ENCODE data around the gene ZDHHC8.

DNA sequence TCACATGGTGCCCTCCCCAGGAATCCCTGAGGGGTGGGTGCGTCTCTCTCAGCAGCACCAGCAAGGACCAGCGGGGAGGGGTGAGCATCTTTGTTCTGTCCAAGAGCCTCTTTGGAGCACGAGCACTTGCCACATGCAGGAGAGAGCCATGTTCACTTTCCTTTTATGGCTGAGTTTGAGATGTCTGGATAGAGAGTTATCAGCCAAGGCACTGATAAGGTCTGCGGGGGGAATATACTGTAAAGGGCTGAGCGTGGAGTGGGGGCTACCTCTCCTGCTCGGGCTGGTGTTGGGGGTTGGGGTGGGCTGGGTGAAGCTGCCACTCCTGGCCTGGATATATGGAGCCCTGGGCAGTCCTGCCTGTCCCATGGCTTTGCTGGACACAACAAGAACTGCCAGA lies 54.1 kb downstream of the ZDHHC8 start:
- TF ChIP-seq, protein P1, sequence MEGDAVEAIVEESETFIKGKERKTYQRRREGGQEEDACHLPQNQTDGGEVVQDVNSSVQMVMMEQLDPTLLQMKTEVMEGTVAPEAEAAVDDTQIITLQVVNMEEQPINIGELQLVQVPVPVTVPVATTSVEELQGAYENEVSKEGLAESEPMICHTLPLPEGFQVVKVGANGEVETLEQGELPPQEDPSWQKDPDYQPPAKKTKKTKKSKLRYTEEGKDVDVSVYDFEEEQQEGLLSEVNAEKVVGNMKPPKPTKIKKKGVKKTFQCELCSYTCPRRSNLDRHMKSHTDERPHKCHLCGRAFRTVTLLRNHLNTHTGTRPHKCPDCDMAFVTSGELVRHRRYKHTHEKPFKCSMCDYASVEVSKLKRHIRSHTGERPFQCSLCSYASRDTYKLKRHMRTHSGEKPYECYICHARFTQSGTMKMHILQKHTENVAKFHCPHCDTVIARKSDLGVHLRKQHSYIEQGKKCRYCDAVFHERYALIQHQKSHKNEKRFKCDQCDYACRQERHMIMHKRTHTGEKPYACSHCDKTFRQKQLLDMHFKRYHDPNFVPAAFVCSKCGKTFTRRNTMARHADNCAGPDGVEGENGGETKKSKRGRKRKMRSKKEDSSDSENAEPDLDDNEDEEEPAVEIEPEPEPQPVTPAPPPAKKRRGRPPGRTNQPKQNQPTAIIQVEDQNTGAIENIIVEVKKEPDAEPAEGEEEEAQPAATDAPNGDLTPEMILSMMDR (IDR thresholded peaks at IDR 0.05; ENCODE audit: low read depth, low read length, poor library complexity, severe bottlenecking): no peak
- TF ChIP-seq EZH2phosphoT487 (IDR thresholded peaks at IDR 0.05; ENCODE audit: borderline replicate concordance, low read length): no peak

Data from DOHH2 (cell line).